Measurements from ENCODE around the gene SHISA8.

DNA sequence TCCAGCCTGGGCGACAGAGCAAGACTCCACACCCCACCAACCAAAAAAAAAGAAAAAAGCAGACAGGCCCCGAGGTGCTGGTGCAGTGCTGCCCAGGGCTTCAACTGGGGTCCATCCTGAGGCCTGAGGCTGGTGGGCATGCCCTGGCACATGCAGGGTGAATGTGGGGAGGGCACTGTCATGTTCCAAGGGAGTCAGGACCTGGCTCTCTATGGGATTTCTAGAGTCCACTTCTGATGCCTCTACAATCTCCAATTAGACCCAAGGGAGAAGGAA is 22.0 kb upstream of the SHISA8 start:
- TF ChIP-seq PRDM1 (tag by site-specific recombination; IDR thresholded peaks at IDR 0.05) (no peak), ZNF654 (tag by site-specific recombination; IDR thresholded peaks at IDR 0.05; ENCODE audit: low read depth) (no peak), KLF7 (tag by site-specific recombination; IDR thresholded peaks at IDR 0.05; ENCODE audit: borderline replicate concordance) (no peak), ZNF274 (IDR thresholded peaks at IDR 0.05; ENCODE audit: low read length) (no peak), ZNF274 (tag by site-specific recombination; IDR thresholded peaks at IDR 0.05; ENCODE audit: borderline replicate concordance) (no peak), ZNF621 (tag by site-specific recombination; IDR thresholded peaks at IDR 0.05) (no peak)
- TF ChIP-seq, protein P1, sequence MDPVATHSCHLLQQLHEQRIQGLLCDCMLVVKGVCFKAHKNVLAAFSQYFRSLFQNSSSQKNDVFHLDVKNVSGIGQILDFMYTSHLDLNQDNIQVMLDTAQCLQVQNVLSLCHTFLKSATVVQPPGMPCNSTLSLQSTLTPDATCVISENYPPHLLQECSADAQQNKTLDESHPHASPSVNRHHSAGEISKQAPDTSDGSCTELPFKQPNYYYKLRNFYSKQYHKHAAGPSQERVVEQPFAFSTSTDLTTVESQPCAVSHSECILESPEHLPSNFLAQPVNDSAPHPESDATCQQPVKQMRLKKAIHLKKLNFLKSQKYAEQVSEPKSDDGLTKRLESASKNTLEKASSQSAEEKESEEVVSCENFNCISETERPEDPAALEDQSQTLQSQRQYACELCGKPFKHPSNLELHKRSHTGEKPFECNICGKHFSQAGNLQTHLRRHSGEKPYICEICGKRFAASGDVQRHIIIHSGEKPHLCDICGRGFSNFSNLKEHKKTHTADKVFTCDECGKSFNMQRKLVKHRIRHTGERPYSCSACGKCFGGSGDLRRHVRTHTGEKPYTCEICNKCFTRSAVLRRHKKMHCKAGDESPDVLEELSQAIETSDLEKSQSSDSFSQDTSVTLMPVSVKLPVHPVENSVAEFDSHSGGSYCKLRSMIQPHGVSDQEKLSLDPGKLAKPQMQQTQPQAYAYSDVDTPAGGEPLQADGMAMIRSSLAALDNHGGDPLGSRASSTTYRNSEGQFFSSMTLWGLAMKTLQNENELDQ (tag by site-specific recombination; IDR thresholded peaks at IDR 0.05; ENCODE audit: low read depth): no peak
- TF ChIP-seq, protein P2, sequence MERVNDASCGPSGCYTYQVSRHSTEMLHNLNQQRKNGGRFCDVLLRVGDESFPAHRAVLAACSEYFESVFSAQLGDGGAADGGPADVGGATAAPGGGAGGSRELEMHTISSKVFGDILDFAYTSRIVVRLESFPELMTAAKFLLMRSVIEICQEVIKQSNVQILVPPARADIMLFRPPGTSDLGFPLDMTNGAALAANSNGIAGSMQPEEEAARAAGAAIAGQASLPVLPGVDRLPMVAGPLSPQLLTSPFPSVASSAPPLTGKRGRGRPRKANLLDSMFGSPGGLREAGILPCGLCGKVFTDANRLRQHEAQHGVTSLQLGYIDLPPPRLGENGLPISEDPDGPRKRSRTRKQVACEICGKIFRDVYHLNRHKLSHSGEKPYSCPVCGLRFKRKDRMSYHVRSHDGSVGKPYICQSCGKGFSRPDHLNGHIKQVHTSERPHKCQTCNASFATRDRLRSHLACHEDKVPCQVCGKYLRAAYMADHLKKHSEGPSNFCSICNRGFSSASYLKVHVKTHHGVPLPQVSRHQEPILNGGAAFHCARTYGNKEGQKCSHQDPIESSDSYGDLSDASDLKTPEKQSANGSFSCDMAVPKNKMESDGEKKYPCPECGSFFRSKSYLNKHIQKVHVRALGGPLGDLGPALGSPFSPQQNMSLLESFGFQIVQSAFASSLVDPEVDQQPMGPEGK (tag by site-specific recombination; IDR thresholded peaks at IDR 0.05): no peak
- TF ChIP-seq, protein P3, sequence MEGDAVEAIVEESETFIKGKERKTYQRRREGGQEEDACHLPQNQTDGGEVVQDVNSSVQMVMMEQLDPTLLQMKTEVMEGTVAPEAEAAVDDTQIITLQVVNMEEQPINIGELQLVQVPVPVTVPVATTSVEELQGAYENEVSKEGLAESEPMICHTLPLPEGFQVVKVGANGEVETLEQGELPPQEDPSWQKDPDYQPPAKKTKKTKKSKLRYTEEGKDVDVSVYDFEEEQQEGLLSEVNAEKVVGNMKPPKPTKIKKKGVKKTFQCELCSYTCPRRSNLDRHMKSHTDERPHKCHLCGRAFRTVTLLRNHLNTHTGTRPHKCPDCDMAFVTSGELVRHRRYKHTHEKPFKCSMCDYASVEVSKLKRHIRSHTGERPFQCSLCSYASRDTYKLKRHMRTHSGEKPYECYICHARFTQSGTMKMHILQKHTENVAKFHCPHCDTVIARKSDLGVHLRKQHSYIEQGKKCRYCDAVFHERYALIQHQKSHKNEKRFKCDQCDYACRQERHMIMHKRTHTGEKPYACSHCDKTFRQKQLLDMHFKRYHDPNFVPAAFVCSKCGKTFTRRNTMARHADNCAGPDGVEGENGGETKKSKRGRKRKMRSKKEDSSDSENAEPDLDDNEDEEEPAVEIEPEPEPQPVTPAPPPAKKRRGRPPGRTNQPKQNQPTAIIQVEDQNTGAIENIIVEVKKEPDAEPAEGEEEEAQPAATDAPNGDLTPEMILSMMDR (tag by site-specific recombination; IDR thresholded peaks at IDR 0.05): no peak
- TF ChIP-seq, protein P4, sequence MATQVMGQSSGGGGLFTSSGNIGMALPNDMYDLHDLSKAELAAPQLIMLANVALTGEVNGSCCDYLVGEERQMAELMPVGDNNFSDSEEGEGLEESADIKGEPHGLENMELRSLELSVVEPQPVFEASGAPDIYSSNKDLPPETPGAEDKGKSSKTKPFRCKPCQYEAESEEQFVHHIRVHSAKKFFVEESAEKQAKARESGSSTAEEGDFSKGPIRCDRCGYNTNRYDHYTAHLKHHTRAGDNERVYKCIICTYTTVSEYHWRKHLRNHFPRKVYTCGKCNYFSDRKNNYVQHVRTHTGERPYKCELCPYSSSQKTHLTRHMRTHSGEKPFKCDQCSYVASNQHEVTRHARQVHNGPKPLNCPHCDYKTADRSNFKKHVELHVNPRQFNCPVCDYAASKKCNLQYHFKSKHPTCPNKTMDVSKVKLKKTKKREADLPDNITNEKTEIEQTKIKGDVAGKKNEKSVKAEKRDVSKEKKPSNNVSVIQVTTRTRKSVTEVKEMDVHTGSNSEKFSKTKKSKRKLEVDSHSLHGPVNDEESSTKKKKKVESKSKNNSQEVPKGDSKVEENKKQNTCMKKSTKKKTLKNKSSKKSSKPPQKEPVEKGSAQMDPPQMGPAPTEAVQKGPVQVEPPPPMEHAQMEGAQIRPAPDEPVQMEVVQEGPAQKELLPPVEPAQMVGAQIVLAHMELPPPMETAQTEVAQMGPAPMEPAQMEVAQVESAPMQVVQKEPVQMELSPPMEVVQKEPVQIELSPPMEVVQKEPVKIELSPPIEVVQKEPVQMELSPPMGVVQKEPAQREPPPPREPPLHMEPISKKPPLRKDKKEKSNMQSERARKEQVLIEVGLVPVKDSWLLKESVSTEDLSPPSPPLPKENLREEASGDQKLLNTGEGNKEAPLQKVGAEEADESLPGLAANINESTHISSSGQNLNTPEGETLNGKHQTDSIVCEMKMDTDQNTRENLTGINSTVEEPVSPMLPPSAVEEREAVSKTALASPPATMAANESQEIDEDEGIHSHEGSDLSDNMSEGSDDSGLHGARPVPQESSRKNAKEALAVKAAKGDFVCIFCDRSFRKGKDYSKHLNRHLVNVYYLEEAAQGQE (tag by site-specific recombination; IDR thresholded peaks at IDR 0.05): no peak

Measured in HEK293 (cell line).